ENCODE data around the gene RRAGD.
"Not testable (repeated sequence)": the region's sequence is repeated elsewhere in the genome, so short reads cannot be mapped to it uniquely, and the experiment has no call there.

The RRAGD gene

DNA sequence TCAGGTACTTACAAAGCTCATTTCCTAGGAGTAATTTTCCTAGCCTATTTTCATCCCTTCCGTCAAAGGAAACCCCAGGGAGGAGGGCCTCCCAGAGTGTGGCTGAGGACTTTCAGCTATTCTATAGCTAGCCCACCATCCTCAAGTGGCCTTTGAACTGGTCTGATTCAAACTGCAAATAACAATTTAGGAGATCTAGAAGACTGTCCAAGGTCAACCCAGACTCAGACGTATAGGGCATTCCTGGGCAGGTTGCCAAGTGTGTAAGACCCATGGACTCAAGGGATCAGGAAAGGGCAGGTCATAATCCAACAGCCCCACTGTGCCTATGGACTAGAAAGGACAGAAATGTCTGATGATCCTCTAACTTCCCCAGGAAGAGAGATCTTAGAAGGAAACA lies 2.1 kb upstream of the RRAGD start:
- in situ Hi-C loops (cut with HindIII; ENCODE audit: low pct_ligation_motif_present, low pct_unique_long_range_greater_than_20kb, low sequenced_read_pairs) = no loop called here
- no peak for DNase-seq

DNA sequence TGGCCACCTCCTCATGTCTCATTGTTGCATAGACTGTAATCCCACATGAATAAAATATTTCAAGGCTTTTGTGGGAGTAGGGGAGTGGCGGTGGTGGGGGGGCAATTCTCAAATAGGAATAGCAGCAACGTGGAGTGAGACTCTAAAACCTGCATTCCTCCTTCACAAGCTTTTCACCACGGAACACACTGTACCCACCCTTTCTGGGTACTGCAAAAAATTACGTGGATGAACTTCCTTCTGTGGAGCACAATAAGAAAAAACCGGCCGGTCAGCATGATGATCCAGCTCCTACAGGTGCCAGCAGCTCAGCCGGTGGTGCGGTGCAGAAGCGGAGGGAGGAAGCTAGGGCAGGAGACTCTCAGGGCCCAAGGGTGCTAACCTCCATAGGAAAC lies 930 bp upstream of the RRAGD start:
- no peak for DNase-seq
- in situ Hi-C loops (cut with HindIII; ENCODE audit: low pct_ligation_motif_present, low pct_unique_long_range_greater_than_20kb, low sequenced_read_pairs) = no loop called here

DNA sequence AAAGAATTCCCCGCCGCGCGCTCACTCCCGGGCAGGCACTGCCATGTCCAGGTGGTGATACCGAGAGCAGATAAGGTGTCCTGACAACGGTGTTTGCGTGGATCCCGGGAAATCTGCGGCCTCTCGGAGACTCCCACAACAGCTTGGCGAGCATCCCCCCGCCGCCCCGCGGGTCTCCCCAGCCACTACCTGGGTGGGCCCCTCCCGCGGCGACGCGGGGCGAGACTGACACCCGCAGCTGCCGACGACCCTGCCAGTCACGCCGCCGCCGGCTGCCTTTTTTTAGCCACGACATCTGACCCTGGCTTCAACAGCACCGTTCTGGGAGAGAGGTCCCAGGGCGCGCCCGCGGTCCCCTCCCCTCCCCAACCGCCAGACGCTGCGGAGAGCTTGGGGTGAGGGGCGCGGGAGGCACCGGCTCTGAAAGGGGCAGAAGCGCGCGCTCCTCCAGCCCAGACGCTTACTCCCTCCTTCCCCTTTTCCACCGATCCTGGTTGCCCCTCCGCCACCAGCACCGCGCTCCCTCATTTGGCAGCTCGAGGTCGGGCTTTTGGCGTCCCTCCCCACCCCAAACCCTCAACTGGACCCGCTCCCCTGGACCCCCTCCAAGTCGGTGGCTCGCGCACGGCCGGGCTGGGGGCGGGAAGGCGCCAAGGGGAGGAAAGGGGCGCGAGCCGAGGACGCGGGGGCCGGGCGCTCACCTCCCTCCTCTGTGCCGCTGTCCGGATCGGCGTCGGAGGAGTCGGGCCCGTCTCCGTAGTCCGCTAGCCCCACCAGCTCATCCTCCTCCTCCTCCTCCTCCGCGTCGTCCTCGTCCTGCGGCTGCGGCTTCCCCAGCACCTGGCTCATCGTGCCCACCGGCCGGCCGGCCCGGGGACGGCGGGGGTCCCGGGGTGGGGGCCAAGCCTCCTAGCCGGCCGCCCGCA lies 665 bp downstream of the RRAGD start:
- DNase-seq = peak; percentile 8

DNA sequence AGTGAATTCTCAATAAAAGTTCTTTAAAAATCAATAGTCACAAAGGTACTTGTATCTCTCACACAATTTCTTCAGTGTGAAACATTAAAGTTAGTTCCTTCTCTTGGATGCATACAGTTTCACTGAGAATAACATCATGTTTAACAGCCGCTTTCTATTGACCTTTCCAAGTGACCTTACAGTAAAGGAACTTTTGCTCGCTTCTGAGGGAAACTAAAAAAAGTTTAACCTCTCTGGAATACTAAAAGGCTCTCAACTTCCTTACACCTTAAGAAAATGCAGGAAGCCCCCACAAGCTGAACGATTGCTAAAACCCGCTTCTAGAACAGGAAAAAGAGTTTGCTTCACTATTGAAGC lies 1.3 kb downstream of the RRAGD start:
- no peak for DNase-seq
- in situ Hi-C loops (cut with HindIII; ENCODE audit: low pct_ligation_motif_present, low pct_unique_long_range_greater_than_20kb, low sequenced_read_pairs) = no loop called here

More for the DNA sequence above, 665 bp downstream of the RRAGD start:
- in situ Hi-C loops (cut with HindIII; ENCODE audit: low pct_ligation_motif_present, low pct_unique_long_range_greater_than_20kb, low sequenced_read_pairs) = no loop called here

DNA sequence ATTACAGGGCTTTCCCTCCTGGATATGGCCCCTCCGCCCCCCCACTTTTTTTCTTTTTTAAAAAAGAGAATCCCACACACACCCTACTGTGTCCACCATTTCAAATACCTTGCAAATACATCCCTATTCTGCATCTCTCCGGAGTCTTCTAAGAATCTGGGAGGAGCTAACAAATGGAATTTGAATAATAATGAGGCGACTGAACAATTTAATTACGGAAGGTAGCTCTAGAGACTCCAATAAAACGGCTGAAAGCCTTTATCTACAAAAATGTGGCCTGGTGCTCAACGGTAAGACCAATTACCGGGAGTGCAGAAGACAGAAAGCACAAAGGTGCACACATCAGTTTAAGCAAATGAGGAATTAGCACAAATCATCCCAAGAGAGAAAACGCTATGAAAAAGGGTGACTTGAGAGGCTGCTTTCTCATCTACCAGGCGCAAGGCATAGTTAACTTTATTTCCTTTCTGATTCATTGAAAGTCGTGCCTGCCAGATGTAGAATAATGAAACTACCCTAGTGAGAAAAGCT lies 1.8 kb downstream of the RRAGD start:
- in situ Hi-C loops (cut with HindIII; ENCODE audit: low pct_ligation_motif_present, low pct_unique_long_range_greater_than_20kb, low sequenced_read_pairs) = no loop called here
- no peak for DNase-seq

DNA sequence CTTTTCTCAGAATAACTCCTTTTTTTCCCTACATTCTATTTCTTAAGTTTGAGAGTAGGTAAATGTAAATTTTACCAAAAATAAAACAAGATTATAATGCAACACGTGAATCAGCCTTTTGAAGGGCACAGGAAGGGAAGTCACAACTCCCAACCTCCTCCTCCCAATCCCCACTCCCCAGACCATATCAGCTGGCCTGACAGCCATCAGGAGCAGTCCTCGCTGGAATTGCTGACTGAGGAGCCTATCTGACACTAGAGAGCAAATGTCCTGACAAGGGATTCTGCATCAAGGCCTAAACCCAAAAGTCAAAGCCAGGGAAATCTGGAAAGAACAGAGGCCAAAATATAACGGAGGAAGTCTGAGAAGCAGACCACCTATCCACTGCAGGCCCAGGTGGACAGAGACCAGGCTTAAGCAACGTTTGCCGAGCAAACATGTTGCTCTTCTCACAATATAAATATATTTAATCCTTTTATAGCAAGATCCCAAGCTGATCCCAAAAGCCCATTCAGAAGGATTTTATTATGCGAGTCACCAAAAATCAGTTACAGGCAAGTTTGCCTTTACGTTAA lies 2.5 kb downstream of the RRAGD start:
- in situ Hi-C loops (cut with HindIII; ENCODE audit: low pct_ligation_motif_present, low pct_unique_long_range_greater_than_20kb, low sequenced_read_pairs) = no loop called here
- DNase-seq = no peak

DNA sequence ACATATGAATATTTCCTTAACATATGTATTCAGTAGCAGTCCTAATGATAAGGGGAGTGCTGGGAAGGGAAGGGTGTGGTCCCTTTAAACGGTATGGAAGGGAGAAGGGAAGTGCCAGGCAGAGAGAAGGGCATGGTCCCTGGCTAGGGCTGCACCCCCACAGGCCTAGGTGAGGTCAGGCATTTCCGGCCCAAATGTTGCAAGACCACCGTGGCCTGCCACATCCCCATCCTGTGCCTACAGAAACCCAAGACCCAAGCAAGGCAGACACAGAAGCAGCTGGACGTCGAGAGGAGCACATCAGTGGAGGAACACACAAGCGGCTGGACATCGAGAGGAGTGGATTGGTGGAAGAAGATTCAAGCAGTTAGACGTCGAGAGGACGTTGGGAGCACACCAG lies 5.9 kb downstream of the RRAGD start:
- no peak for DNase-seq
- in situ Hi-C loops (cut with HindIII; ENCODE audit: low pct_ligation_motif_present, low pct_unique_long_range_greater_than_20kb, low sequenced_read_pairs) = no loop called here

DNA sequence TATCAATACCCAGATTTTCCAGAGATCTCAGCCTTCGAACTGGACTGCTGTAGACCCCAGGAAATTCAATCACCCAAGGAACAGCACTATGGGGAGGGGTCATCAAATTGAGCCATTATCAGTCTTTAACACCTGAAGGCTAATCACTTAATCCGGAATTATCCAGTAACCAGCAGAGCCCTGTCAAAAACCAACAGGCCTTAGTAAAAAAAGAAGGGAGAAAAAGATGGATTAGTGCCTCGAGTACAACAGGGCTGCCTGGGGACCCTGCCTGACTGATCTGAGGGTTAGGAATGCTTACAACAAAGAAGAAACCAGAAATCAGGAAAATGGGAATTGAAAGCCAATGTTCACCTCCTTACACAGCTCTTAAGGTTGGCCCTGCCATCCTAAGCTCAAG lies 7.6 kb downstream of the RRAGD start:
- in situ Hi-C loops (cut with HindIII; ENCODE audit: low pct_ligation_motif_present, low pct_unique_long_range_greater_than_20kb, low sequenced_read_pairs) = no loop called here
- no peak for DNase-seq

DNA sequence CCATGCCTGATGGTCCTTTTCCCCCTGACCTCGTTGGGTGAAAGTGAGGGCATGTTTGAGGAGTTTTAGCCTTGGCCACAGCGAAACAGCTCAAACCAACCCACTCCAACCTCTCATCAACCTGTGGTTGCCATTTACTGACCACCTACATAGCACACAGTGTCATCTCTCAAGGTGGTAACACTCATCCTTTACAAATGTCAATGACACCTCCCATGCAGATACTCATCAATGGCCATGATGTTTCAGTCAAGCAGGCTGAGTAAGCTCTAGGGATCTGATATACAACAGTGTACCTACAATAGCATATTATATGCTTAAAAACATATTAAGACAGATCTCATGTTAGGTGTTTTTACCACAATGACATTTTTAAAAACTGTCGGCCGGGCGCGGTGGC lies 9.3 kb downstream of the RRAGD start:
- in situ Hi-C loops (cut with HindIII; ENCODE audit: low pct_ligation_motif_present, low pct_unique_long_range_greater_than_20kb, low sequenced_read_pairs) = no loop called here
- no peak for DNase-seq

DNA sequence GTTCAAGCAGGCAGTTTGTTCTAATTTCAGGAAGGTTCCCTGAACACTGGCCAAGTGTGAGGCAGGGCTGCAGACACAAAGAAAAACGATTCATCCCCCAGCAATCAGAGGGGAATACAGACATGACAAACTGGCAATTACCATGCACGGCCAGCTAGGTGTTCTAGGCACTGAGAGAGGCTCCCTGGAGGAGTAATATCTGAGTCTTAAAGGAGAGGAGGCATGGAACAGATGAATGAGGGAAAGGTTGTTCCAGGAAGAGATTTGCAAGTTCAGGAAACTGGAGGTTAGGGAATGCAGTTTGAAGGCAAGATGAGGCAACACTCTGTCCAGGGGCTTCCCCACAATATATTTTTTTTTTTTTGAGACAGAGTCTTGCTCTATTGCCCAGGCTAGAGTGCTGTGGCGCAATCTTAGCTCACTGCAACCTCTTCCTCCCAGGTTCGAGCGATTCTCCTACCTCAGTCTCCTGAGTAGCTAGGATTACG lies 11.1 kb downstream of the RRAGD start:
- in situ Hi-C loops (cut with HindIII; ENCODE audit: low pct_ligation_motif_present, low pct_unique_long_range_greater_than_20kb, low sequenced_read_pairs) = no loop called here
- no peak for DNase-seq

DNA sequence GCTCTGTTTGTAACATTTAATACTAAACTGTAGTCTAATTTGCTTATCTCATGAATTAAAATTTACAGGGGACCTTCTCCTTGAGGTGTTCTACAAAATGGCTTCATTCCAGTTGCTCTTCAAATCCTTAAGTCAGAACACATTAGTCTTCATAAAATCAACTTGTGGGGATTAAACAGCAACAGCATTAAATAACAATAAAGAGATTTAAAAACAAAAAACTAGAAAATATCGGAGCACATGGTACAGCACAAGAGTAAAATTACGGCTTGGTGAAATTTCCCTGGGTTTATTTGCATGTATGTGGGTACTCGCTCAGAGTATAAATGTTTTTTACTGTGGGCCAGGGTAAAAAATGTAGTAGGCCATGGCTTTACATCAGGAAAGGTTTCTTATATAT lies 12.0 kb downstream of the RRAGD start:
- DNase-seq = no peak
- in situ Hi-C loops (cut with HindIII; ENCODE audit: low pct_ligation_motif_present, low pct_unique_long_range_greater_than_20kb, low sequenced_read_pairs) = no loop called here

DNA sequence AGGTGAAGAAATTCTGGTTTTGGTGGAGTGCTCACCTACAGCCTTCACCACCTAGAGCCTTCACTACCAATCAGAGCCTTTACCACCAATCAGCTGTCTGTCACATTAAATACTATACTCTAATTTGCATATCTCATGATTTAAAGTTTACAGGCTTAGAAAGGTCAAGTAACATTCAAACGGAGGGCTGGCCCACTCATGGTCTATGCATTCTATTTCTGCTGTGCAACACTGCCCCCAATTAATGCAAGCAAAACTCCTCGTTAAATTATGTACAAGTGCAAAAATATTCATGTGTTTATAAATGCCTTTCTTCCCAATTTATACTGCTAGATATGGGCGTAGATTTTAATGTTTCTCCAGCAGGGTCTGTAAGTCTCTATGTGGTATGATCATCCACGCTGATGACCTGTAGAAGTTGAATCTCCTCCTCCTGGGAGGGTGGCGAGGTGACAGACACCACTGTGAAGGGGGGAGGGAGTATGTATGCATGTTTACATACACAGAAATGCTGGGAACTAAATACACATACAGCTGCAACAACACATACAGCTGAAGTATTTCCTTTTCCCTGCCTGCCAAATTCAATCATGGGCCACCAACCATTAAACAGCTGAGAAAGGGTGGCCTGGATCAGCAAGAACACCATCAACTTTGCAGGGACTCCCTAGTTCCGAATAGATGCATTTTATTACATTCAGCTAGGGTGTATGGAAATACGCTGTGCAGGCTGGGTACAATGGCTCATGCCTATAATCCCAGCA lies 13.1 kb downstream of the RRAGD start:
- DNase-seq = no peak
- in situ Hi-C loops (cut with HindIII; ENCODE audit: low pct_ligation_motif_present, low pct_unique_long_range_greater_than_20kb, low sequenced_read_pairs) = no loop called here

DNA sequence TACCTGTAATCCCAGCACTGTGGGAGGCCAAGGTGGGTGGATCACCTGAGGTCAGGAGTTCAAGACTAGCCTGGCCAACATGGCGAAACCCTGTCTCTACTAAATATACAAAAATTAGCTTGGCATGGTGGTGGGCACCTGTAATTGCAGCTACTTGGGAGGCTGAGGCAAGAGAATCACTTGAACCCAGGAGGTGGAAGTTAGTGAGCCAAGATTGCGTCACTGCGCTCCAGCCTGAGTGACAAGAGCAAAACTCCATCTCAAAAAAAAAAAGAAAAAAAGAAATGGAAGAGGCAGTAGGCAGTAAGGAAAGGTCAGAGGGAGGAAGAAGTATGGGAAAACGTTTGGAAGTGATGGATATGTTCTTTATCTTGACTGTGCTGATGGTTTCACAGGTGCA lies 14.2 kb downstream of the RRAGD start:
- in situ Hi-C loops (cut with HindIII; ENCODE audit: low pct_ligation_motif_present, low pct_unique_long_range_greater_than_20kb, low sequenced_read_pairs); DNase-seq: not testable (repeated sequence)

DNA sequence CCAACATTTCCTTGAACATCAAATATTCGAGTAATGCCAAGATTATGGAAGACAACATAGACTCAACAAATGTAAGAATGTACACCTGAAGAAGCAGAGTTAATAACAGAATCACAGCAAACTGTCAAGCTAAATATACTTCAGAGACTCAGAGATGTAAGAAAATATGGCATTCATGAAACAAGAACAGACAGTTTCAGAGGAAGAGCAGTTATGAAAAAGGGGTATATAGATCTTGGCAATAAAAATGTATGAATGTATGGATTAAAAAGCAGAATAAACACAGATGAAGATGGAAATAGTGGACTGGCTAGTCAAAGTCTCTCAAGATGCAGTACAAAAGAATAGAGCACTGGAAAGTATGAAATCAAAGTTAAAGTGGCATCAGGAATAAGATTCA lies 18.4 kb downstream of the RRAGD start:
- in situ Hi-C loops (cut with HindIII; ENCODE audit: low pct_ligation_motif_present, low pct_unique_long_range_greater_than_20kb, low sequenced_read_pairs) = no loop called here
- no peak for DNase-seq

DNA sequence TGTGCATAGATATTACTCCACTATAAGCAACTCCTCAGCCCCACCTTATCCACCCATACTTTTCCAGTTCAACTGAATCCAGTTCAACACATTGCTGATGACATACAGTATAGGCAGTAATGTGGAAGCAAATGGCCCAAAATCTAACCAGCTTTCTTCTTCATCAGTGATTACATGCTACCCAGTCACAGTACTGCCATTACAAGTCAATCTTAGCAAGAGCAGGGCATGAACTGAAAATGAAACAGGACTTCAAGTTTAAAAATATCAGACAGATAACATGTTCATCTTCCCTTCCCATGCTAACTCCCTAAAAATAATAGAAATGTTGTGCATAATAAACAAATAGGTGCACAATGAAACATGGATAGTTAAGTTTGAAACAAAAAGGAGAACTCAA lies 19.2 kb downstream of the RRAGD start:
- no peak for DNase-seq
- in situ Hi-C loops (cut with HindIII; ENCODE audit: low pct_ligation_motif_present, low pct_unique_long_range_greater_than_20kb, low sequenced_read_pairs) = no loop called here

DNA sequence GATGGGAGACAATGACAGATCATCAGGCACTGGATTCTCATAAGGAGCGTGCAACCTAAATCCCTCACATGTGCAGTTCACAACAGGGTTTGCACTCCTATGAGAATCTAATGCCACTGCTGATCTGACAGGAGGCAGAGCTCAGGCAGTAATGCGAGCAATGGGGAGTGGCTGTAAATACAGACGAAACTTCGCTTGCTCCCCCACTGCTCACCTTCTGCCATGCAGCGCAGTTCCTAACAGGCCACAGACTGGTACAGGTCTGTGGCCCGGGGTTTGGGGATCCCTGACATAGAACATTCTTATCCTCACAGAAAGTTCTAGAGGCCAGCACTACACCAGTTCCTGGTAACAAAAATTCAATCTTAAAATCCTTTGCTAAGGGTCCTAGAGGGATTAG lies 23.2 kb downstream of the RRAGD start:
- in situ Hi-C loops (cut with HindIII; ENCODE audit: low pct_ligation_motif_present, low pct_unique_long_range_greater_than_20kb, low sequenced_read_pairs) = no loop called here
- no peak for DNase-seq

DNA sequence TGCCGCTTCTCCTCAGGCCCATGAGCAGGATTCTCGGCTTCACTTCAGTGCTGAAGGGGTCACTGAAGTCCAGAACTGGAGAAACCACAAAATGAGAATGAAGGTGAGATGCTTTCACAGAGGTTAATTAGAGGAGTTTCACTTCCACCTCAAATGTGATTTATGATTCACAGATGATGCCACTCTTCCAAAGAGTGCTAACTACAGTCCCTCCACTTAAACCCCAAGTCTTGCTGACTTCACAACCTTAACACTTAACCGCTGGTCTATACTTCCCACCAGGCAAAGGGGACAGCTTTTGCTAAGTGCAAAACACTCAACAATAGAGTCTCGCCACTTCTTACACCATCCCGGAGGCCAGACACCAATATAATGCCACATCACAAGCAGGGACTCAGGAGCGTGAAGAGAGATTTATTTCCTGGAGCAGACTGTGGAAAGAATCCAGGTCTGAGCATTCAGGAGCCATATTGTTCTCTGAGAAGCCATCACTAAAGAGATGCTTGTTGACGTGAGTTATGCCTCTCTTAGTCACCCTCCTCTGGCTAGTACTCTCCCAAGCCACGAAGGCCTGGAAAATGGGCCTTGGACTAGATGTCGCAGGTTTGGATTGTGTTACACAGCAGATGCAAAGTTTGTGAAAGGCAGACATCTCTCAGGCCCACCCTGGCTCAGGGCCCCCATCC lies 24.4 kb downstream of the RRAGD start:
- DNase-seq = no peak
- in situ Hi-C loops (cut with HindIII; ENCODE audit: low pct_ligation_motif_present, low pct_unique_long_range_greater_than_20kb, low sequenced_read_pairs) = no loop called here

DNA sequence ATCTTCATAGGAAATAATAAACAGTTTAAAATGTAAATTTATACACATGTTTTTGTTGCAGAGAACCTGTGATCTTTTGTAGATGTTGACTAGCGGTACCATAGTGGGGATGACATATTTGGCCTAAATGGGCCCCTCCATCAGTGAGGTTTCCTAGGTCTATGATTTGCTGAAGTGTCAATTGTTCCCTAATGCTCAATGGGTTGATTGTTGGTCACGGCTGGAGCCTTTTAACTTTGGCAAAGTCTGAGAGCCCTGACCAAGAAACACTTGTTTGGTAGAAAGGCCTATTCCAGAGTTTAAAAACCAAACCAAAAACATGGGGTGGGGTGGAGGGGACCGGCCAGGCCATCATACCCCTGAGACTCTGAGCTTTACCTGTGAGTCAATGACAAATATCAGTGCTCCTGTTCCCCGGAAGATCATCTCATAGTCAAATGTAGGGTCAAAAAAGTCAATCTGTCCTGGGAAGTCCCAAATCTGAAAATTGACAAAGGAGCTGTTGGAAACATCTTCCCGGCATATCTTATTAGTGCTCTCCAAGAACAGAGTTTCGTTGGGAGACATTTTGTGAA lies 25.1 kb downstream of the RRAGD start:
- DNase-seq = no peak
- in situ Hi-C loops (cut with HindIII; ENCODE audit: low pct_ligation_motif_present, low pct_unique_long_range_greater_than_20kb, low sequenced_read_pairs) = no loop called here
